NCI-H82 (cell line): ENCODE measurements around the gene PRXL2C.

Source experiments
- DNase-seq: peaks from one replicate; lab custom pipeline; 2025; lab: John Stamatoyannopoulos, UW

Gene PRXL2C

DNA sequence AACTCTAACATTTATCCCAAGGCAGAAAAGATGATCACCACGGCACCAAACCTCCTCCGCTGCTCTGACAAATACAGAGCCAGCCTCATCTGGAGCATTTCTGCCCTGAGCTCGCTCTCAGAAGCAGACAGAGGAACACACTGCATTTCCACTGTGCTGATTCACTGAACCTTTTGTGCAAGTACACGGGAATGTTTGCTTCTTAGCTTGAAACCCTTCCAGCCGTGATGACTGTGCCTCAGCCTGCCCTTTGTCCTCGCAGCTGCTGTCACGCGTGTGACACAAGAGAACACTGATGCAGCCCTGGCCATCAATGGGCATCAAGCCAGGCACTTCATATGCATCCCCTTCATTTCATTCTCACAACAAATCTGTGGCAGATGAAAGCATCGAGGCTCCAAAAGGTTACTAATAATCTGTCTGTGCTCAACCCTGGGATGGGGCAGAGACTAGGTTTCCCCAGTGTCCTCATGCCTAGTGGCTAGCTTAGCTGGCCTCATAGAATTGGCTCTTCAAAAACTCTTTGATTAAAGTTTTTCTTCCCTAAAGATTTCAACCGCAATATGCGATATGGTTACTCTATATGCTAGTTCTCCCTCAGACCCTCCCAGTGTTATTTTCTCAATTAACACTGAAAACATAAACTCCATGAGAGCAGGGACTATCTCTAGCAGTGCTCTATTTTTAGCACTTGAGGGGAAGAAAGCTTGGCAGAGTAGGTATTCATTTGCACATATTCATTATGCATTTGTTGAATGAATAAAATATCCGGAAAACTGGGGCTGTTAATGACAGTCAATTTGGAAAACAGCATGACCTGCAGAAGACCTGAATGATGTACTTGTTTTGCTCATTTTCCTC, 42.8 kb downstream of the PRXL2C start:
- DNase-seq: no peak

DNA sequence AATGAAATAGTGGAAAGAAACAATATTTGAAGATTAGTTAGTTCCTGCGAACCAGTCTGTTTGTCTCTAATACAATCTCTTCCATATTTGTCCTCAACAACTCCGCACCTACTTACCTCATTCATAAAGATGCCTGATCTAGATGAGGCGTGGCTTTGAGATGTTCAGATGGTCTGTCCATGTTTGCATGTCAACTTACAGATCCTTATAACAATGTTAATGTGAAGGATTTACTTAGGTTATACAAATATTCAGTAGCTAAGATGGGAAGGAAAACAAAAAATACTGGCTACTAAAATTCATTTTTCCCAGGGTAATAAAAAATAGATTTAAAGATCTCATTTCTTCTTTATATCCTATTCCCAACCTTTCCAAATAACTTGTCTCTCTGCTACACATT, 43.8 kb downstream of the PRXL2C start:
- no peak for DNase-seq

DNA sequence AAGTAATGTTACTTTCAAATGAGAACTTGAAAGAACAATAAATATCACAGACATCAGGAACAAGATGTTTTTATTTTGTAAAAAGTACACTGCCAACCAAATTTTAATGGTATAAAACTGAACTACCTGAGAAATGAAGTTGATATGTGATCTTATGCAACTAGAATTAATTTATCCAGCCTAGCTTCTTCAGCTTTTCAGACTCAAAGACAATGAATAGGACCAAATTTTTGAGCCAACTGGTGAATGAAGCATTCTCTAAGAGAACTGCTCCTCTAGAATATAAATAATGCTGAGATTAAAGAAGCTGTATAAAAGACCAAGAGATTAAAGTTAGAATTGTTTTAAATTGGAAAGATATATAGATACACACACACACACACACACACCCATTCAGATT, 45.4 kb downstream of the PRXL2C start:
- no peak for DNase-seq

DNA sequence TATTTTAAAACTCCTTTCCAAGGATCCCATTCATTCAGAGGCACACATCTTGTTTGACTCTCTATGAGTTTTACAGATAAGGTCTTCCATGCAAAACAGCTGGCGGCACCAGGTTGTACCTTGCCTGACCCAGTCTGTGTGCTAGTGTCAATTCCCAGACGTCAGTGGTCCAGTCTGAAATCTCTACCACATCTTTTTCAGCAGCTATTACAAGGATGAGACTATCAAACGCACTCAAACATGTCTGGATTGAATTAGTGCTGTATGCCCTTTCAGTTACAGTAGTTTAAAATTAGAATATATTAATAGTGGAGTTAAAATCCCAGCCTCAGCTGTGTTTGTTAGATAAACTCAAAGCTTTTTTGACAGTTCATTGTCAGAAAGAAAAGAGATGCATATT, 47.1 kb downstream of the PRXL2C start:
- no peak for DNase-seq

DNA sequence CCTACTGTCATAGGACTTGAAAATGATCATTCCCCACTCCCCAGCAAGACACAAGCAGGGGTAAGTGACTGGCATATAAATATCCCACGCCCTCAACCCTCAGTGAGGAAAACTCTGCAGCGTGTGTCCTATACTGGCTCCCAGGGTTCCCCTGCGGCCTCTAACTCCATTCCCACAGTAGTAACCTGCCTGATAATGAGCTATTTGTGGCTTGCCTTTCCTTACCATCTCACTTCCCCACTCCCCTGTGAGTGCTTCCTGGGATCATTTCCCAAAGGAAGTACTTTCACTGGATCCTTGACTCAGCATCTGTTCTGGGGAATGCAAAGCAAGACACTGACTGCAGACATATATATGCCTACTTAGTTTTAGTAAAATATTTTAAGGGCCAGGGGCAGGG, 49.8 kb downstream of the PRXL2C start:
- no peak for DNase-seq

DNA sequence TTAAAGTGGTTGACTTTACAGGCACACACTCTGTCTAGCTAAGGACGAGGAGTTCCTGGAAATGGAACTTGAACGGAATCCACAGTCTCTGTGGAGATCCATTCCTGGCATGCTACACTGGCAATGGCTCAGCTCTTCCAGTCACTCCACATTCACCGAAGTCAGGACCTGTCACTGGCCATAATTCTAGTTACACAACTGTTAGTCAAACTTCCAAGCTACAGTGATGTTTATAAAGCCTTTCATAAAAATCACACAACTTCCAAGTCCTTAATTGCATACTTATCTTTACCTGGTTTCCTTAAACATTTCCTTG, 51.2 kb downstream of the PRXL2C start:
- DNase-seq: no peak

DNA sequence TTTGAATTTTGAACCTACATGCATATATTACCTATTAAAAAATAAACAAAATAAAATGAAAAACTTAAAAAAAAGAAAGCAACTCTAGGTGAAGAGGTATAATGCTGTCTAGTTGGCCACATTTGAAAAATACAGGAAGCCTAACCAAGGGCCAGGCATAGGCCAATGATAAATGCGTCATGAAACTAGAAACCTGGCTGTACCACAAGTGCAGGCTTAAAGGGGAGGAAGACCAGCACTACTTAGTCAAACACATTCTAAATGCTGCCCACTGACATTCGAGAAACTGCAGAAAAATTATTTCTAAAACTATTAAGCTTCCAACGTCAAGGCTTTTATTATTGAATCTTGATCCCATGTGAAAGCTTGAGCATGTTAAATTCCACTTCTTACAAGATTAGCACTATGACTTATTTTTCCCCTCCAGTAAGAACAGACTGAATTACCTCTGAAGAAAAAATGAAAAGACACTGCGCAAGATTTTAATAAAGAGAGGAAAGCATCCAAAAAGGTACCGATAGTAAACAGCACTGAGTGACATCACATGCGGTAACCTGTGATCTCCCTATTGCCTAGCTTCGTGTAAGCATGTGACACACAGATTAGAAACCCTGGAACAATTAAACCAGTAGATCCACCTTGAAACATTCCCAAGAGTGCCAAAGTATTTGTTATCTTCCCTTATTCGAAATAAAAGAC, 51.7 kb downstream of the PRXL2C start:
- DNase-seq: no peak

DNA sequence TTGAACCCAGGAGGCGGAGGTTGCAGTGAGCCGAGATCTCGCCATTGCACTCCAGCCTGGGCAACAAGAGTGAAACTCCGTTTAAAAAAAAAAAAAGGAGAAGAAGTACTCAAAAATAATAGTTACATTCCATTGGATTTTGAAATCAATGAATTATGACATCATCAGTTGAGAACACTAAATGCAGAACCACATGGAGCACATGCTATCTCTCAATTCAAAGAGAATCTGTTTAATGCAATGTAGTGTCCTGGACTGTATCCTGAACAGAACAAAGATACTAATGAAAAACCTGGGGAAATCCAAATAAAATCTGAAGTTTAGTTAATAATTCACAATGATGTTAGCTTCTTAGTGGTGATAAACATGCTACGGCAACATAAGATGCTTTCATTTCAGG, 55.8 kb downstream of the PRXL2C start:
- no peak for DNase-seq

DNA sequence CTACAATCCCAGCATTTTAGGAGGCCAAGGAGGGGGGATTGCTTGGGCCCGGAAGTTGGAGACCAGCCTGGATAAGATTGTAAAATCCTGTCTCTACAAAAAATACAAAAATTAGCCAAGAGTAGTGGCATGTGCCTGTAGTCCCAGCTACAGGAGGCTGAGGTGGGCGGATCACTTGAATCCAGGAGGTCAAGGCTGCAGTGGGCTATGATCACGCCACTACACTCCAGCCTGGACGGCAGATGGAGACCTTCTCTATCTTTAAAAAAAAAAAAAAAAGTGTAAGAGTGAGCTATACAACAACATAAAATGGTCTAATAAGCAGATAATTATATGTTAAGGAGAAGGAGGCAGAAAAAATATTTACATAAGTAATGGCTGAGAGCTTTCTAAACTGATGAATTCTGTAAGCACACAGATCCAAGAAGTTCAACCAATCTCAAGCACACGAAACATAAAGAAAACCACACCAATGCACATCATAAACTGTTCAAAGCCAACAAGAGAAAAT, 58.5 kb downstream of the PRXL2C start:
- DNase-seq: no peak
